Measurements from ENCODE around the gene TMEM92. TPM values are rescaled to one million over a fixed set of nuclear protein-coding genes. Genes with fewer than 3 reads are reported as not detected.

The TMEM92 gene
- total RNA-seq, 4 donors from 2014 or later, result not detected

DNA sequence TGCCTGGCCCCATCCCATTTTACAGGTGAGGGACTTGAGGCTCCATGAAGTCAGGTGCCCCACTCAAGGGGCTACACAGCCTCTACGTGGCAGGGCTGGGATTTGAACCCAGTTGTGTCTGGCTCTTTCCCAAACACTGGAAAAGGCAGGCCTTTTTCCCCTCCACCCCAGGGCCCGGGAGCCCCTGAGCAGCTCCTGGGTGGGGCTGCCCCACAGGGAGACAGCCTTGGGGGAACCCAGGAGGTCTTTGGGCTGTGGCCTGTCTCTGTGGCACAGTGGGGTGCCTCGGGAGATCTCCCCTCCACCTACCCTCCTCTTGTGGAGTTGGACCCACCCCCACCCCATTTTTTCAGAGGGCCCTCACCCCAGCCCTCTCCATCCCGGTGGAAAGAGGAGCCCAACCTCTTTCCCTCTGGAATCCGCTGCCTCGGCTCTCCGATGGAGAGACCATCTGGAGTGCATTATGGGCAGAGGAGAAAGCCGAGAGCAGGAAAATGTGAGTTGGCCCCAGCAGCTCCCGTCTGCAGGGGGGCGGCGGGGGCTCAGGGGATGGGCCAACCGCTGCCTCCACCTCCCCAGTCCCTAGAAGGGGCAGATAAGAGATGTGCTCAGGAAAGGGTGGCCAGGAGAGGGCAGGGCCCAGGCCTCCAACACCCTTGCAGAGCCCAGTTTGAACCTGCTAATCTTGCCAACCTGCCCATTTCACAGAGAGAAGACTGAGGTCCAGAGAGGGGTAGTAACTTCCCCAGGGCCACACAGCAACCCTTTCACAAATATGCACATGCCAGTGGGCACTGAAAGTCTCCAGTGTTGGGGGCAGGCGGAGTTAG, 15.4 kb upstream of the TMEM92 start:
- TF ChIP-seq, protein P1, sequence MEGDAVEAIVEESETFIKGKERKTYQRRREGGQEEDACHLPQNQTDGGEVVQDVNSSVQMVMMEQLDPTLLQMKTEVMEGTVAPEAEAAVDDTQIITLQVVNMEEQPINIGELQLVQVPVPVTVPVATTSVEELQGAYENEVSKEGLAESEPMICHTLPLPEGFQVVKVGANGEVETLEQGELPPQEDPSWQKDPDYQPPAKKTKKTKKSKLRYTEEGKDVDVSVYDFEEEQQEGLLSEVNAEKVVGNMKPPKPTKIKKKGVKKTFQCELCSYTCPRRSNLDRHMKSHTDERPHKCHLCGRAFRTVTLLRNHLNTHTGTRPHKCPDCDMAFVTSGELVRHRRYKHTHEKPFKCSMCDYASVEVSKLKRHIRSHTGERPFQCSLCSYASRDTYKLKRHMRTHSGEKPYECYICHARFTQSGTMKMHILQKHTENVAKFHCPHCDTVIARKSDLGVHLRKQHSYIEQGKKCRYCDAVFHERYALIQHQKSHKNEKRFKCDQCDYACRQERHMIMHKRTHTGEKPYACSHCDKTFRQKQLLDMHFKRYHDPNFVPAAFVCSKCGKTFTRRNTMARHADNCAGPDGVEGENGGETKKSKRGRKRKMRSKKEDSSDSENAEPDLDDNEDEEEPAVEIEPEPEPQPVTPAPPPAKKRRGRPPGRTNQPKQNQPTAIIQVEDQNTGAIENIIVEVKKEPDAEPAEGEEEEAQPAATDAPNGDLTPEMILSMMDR (IDR thresholded peaks at IDR 0.05; ENCODE audit: low read depth), result no peak

DNA sequence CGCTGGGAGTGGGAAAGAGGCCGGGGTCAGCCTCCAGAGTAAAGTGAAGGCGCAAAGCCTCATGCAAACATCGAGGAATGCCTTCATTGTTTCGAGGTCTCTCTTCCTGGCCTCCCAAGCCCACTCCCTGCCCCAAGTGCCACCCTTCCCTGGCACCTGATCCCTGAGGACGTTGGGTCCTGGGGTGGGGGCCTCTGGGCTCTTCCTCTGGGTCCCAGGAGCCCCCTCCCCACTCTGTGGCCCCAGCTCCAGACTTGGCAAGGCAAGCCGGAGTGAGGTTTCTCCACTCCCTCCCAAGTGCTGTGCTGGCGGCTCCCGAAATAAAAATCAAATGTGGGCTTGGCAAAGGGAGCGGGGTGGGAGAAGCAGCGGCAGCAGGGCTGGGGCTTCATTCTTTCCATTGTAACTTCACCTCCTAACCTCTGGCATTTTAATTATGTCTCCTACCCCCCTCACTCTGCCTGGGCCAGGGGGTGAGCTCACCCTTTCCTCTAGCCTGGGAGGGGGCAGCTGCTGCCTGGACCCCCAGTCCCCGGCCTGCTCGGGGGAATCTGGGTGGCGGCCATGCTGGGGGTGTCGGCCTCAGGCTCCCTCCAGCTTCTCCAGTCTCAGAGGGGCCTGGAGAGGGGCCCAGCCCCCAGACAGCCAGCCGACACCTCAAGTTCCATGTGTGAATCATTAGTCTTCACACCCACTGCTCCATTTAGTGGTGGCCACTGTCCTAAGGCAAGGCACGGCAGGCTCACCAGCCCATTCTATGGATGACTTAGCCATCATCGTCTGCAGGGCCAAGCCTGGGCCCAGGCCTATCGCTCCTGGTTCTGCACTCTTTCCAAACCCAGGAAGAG, 14.6 kb upstream of the TMEM92 start:
- TF ChIP-seq, protein P1 (IDR thresholded peaks at IDR 0.05; ENCODE audit: low read depth), result no peak

DNA sequence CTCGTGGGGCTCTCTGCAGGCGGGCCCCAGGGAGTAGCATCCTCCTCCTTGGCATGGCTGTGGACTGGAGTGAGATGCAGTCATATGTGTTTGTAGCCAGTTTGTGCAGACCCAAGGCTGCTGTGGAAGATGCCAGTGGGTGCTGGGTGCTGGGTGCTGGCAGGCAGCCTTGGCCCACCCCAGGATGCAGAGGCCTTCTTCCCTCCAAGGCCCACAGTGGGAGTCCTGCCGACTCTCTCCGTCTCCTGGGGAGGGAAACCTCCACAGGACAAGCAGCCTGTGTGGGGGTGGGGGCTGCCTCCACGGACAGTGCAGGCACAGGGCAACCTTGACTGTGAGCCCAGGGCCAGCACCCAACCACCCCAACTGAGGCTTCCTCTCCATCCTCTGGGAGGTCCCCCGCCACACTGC, 13.8 kb upstream of the TMEM92 start:
- TF ChIP-seq, protein P1 (IDR thresholded peaks at IDR 0.05; ENCODE audit: low read depth), result no peak

DNA sequence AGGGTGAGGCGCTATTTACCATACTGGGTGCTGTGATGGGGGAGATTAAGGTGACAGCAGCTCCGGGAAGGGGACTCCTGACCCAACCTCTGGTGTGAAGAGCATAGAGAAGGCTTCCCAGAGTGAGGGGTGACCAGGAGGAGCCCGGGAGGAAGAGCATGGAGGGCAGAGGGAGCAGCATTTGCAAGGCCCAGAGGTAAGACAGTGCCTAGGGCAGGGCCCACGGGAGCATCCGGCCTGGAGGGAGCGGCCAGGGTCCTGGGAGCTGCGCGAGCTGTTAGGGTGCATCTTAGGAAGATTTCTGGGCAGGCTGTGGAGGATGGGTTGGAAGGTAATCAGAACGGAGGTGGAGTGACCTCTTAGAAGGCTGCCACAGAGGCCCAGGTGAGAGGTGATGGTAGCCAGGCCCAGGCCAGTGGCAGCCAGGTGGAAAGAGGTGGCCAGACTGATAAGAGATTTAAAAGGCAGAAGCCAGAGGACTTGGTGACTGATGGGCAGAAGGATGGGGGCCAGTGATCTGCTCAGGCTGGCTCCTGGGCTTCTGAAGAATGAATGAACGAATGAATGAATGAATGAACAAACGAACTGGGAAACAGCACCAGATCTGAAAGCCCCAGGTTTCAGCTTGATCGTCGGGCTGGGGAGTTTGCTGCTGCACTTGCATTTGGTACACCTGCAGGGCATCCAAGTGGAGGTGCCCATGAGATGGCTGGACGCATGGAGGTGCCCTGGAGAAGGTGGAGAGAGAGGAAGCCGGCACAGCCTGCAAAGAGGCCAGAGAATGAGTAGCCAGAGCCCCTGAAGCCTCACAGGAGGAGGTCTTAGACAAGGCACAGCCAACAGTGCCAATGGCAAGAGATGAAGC, 13.0 kb upstream of the TMEM92 start:
- TF ChIP-seq, protein P1 (IDR thresholded peaks at IDR 0.05; ENCODE audit: low read depth), result no peak

DNA sequence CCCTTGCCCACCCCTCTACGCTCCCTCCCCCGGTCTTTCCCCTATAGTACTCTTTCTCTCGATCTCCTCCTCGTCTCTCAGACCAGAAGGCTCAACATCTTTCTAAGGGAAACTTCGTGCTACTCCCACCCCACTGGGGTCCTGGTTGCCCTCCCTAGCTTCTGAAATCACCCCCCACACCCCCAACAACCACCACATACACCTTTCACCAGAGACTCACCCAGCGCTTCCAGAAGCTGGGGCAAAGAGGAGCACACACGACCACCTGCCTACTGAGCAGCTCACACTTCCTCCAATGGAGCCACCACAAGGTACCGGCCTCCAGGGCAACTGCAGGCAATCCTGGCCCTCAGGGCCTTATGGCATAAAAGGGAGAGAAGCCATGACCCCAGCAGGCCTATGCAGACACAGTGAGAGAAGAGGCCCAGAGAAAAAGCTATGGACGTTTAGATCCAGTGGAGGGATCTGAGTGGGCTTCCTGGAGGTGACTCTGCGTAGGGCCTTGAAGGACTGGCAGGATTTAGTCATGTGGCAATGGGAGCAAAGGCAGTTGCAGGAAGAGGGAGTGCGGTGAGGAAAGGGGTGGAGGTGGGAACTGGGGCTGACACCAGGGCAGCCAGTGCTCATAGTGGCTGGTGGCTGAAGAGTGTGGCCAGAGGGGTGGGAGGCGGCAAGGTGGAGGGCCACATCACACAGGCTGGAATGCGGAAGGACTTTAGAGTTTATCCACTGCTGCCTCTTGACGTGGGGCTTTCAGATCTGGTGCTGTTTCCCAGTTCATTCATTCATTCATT, 12.1 kb upstream of the TMEM92 start:
- TF ChIP-seq, protein P1 (IDR thresholded peaks at IDR 0.05; ENCODE audit: low read depth), result no peak

DNA sequence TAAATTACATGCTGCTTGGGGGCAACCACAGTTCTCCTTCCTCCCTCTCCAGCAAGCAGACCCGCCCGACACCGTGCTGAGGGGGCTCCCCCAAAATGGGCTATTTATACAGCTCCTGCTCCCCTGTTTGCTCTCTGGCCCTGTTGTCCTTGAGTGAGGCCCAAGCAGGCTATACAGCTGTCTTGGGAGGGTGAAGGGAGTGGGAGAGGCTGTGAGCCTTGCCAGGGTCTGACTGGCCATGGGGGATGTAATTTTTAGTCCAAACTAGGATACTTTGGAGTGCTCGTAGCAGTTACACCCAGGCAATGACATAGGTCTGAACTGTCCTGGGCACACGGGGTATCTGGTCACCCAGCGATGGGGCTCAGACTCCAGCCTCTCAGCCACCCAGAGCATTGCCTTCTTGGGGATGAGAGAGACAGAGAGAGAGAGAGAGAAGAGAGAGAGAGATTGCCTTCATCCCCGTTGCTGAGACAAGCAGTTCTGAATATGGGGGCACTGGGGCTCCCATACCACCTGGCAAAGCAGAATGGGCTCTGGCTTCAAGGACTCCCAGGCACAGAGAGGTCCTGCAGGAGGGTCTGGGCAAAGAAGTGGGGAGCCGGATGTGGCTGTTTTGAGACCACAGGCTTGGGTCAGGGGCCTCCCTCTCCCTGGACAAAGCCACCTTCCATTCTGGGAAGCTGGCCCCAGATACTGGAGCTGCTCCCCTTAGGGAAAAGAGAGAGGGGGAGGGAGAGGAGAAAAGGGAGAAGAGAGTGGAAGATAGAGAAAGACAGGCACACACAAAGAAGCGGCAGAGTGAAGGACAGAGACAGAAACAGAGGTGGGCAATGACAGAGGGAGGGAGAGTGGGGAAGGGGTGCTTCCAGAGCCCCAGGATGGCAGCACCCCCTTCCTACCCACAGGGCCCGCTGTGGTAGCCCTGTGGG, 10.7 kb upstream of the TMEM92 start:
- TF ChIP-seq, protein P1 (IDR thresholded peaks at IDR 0.05; ENCODE audit: low read depth), result no peak
